HPDE6-E6E7 (cell line): Measurements from ENCODE around the gene ISLR2.

Experiments
- DNase-seq: peaks from one replicate; pipeline ENCODE4 v3.0.0; 2011; ENCODE audit warnings: missing footprints; ENCODE audit errors: extremely low spot score

ISLR2 gene

DNA sequence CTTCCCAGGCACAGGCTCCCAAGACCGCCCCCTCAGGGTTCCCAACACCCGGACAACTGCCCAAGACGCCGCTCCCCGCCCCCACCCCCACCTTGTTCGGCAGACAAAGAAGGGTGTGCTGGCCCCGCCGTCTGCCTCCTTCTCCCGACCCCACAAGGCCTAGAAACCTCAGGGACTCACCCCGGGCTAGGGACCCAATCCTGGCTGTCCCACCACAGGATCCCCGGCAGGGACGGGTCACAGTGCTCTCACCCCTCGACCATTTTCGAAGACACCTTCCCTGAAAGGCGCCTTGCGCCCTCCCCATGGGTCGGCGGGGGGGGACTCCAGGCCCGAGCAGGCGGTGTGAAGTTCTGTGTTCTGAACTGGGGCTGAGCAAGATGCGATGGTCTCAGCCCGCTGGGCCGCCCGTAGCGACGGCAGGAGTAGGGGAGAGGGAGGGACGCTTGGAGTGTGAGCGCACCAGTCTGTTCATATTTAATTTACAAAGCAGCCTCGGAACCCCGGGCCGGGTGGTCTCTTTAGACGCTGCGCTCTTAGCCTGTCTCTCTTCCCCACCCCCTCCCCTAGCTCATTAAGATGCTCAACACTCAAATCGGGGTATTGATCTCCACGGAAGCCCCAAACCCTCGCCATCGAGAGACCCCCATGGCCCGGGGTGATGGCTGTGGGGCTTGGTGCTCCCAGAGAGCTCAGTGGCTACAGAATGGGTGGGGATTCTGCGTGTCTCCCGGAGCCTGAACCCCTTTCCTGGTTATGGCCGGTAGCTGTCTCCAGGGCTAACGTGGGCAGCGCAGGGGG is 1.4 kb upstream of the ISLR2 start:
- no peak for DNase-seq

- no peak for DNase-seq
Observed at GRCh38 chr15:74129586-74130154, 716 bp upstream of the ISLR2 start.

DNA sequence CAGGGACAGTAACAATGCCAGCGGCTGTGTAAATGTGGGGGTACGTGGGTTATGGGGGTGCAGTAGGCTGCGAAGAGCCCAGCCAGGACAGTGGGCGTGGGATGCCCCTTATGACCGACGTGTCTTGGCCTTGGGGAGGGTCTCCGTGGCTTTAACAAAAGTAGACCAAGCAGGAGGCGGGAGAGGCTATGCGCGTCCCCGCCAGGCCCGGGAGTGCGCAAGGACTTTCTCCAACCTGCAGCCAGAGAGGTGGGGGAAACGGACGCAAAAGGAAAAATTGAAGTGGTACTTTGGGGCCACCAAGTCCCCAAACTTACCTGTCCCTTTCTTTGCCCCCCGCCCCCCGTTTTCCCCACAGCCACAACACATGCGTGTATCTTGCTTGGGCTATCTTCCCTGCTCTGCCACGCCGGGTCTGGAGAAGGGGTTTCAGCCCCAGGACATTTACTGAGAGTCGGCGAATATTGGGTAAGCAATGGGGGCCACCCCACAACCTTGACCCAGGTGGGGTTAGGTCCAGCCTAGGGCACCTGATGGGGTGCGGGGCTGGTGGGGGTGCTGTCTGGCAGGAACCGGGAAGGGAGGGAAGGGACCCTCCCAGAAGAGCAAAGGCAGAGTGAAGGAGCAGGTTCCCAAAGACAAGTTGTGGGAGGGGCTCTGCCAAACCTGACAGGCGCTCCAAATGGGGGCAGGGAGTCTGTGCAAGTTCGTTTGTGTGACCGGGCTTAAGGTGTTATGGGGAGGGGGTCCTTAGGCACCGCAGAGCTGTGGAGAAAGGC is 652 bp downstream of the ISLR2 start:
- no peak for DNase-seq

GRCh38 chr15:74131628-74132413 is 1.4 kb downstream of the ISLR2 start:
- no peak for DNase-seq

GRCh38 chr15:74132681-74133651 is 2.6 kb downstream of the ISLR2 start:
- no peak for DNase-seq

DNA sequence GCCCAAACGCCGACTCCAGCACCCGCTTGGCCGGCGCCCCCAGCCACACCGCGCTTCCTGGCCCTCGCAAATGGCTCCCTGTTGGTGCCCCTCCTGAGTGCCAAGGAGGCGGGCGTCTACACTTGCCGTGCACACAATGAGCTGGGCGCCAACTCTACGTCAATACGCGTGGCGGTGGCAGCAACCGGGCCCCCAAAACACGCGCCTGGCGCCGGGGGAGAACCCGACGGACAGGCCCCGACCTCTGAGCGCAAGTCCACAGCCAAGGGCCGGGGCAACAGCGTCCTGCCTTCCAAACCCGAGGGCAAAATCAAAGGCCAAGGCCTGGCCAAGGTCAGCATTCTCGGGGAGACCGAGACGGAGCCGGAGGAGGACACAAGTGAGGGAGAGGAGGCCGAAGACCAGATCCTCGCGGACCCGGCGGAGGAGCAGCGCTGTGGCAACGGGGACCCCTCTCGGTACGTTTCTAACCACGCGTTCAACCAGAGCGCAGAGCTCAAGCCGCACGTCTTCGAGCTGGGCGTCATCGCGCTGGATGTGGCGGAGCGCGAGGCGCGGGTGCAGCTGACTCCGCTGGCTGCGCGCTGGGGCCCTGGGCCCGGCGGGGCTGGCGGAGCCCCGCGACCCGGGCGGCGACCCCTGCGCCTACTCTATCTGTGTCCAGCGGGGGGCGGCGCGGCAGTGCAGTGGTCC is 3.5 kb downstream of the ISLR2 start:
- DNase-seq, result no peak

DNA sequence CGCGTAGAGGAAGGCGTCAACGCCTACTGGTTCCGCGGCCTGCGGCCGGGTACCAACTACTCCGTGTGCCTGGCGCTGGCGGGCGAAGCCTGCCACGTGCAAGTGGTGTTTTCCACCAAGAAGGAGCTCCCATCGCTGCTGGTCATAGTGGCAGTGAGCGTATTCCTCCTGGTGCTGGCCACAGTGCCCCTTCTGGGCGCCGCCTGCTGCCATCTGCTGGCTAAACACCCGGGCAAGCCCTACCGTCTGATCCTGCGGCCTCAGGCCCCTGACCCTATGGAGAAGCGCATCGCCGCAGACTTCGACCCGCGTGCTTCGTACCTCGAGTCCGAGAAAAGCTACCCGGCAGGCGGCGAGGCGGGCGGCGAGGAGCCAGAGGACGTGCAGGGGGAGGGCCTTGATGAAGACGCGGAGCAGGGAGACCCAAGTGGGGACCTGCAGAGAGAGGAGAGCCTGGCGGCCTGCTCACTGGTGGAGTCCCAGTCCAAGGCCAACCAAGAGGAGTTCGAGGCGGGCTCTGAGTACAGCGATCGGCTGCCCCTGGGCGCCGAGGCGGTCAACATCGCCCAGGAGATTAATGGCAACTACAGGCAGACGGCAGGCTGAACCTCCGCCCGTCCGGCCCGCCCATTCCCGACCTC is 4.1 kb downstream of the ISLR2 start:
- DNase-seq, result no peak

GRCh38 chr15:74135041-74135565 is 4.7 kb downstream of the ISLR2 start:
- DNase-seq, result no peak

DNA sequence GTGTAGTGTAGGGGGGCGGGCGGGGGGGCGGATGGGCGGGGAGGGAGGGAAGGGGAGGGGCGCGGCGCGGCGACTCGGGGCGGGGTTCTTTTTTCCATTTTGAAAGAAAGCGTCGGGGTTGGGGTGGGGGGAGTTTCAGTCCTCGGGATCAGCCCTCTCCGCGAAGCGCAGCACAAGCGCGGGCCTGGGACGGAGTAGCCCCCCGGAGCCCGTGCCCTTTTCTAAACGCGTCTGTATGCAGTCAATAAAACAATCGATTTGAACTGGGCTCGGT is 6.1 kb downstream of the ISLR2 start:
- no peak for DNase-seq

DNA sequence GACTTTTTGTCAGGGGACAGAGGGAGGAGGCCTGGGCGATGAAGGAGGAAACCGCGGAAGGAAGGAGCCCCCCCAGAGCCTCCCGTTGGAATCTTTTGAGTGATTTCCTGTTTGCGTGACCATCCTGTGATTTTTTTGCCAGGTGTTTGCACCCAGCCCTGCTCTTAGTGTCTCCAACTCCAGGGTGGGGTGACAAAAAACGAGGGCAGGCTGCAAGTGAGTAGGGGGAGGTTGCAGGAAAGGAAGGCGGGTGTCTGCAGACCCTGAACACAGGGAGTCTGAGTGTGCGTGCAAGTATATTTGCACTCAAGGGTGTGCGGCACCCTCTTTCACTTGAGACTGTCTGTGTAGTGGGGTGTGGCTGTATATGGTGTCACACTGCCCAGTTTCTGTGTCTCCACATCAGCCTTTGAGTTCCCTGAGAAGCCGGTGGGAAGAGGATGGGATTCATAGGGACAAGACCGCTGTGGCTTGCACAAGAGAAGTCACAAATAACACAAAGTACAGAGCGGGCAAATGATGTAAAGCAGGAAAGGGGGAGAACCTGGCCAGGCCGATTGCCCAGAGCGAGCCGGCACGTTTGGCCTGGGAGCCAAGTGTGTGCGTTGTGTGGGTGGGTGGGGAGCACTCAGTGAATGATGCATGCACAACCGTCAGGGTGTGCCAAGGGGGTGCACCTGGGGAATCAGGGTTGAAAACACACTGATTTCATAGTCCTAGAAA is 6.6 kb downstream of the ISLR2 start:
- no peak for DNase-seq

GRCh38 chr15:74137537-74137894 is 7.1 kb downstream of the ISLR2 start:
- no peak for DNase-seq

GRCh38 chr15:74138642-74139041 is 8.3 kb downstream of the ISLR2 start:
- no peak for DNase-seq

DNA sequence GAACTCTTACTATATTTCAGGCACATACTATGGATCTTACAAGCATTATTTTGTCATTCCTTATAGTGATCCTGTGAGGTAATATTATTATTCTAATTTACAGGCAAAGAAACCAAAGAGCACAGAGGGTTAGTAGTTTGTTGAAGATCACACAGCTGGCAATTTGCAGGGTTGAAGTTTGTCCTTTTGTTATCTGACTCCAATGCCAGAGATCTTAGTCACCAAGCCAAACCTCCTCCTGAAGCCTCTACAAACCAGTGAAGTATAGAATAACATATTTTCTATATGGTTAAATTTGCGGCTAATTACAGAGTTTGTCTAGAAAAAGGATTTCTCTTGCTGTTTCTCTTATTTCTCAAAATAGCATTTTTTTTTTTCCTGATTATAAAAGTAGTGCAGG is 11.2 kb downstream of the ISLR2 start:
- no peak for DNase-seq

- DNase-seq, result no peak
Observed at GRCh38 chr15:74144153-74144775, 13.9 kb downstream of the ISLR2 start.

DNA sequence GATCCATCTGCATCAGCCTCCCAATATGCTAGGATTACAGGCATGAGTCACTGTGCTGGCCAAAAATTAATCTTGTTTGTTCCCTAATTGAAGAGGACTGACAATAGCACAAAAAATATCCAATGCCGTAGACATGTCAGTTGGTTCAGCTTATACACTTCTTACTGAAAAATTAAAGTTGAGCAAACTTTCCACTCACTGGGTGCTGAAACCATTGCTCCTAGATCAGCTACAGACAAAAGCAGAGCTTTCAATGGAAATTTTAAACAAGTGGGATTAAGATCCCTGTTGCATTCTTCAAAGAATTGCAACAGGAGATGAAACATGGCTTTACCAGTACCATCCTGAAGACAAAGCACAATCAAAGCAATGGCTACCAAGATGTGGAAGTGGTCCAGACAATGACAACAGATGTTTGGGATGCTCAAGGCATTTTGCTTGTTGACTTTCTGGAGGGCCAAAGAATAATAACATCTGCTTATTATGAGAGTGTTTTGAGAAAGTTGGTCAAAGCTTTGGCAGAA is 16.0 kb downstream of the ISLR2 start:
- DNase-seq, result no peak

DNA sequence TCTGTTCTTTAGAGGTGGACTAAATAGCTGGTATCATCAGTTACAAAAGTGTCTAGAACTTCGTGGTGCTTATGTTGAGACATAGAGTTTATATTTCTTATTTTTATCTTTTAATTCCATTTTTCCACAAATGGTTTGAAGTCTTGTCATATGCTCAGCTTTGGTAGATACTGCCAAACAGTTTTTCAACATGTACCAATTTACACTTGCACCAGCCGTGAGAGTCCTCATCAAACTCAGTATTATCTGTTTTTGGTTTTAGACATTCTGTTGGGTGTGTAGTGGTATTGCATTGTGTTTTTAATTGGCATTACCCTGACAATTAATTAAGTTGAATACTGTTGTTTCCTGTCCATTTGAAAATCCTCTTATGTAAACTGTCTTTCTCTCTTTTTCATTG is 16.7 kb downstream of the ISLR2 start:
- DNase-seq, result no peak

- no peak for DNase-seq
Observed at GRCh38 chr15:74155766-74156417, 25.5 kb downstream of the ISLR2 start.
